IMR-90 (cell line): ENCODE measurements around the gene FRMD1.

Source experiments
- CTCF ChIP-seq: conservative IDR thresholded peaks from 2 replicates; pipeline ENCODE4 v1.5.1; 2012; ENCODE audit warnings: mild to moderate bottlenecking, low read depth, low read length, improper control_type of control experiment
- POLR2A ChIP-seq: IDR thresholded peaks from 2 replicates; pipeline ENCODE4 v1.6.1; 2012; ENCODE audit warnings: mild to moderate bottlenecking, low read depth, low read length
- TF ChIP-seq, protein P1 (sequence below): fragments of 150-350 bp; IDR thresholded peaks from 2 replicates; pipeline ENCODE4 v1.6.1; 2016; ENCODE audit warnings: low read depth, mild to moderate bottlenecking, low read length, moderate library complexity, borderline replicate concordance

- TF ChIP-seq, protein P1, sequence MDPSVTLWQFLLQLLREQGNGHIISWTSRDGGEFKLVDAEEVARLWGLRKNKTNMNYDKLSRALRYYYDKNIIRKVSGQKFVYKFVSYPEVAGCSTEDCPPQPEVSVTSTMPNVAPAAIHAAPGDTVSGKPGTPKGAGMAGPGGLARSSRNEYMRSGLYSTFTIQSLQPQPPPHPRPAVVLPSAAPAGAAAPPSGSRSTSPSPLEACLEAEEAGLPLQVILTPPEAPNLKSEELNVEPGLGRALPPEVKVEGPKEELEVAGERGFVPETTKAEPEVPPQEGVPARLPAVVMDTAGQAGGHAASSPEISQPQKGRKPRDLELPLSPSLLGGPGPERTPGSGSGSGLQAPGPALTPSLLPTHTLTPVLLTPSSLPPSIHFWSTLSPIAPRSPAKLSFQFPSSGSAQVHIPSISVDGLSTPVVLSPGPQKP, result no peak
- TF ChIP-seq POLR2A (no peak), CTCF (no peak)
Observed at GRCh38 chr6:168040856-168041496, 38.0 kb downstream of the FRMD1 start.
